ENCODE results near the gene C1GALT1.
"Not testable (repeated sequence)": the region's sequence is repeated elsewhere in the genome, so short reads cannot be mapped to it uniquely, and the experiment has no call there.

The C1GALT1 gene

DNA sequence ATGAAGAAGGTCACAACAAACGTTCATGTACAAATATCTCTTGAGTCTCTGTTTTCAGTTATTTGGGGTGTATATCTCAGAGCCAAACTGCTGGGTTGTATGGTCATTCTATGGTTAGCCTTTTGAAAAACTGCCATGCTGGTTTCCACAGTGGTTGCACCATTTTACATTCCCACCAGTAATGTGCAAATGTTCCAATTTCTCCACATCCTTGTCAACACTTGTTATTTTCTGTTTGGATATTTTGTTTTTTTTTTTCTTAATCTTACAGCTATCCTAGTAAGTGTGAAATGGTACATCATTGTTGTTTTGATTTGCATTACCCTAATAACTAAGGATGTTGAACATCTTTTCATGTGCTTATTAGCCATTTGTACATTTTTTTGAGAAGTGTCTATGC is 13.0 kb upstream of the C1GALT1 start:
- no peak for FAIRE-seq

DNA sequence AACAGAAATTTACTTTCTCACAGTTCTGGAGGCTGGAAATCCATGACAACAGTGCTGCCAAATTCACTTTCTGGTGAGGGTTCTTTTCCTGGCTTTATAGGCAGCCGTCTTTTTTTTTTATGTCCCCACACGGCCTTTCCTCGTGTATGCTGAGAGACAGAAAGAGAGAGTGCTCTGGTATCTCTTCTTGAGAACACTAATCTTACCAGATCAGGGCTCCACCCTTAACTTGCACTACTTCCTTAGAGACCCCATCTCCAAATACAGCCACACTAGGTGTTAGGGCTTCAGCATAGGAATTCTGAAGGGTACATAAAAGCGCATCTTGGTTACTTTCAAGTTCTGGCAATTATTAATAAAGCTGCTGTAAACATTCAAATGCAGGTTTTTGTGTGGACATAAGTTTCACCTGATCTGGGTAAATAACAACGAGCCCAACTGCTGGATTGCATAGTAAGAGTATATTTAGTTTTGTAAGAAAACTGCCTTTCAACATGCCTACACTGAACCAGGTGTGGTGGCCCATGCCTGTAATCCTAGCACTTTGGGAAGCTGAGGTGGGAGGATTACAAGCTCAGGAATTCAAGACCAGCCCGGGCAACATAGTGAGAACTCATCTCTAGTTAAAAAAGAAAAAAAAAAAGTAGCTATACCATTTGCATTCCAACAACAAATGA is 8.2 kb upstream of the C1GALT1 start:
- FAIRE-seq, result no peak
- DNase-seq (ENCODE audit: low spot score), result no peak

More for the DNA sequence above, 13.0 kb upstream of the C1GALT1 start:
- DNase-seq (ENCODE audit: low spot score), result no peak

DNA sequence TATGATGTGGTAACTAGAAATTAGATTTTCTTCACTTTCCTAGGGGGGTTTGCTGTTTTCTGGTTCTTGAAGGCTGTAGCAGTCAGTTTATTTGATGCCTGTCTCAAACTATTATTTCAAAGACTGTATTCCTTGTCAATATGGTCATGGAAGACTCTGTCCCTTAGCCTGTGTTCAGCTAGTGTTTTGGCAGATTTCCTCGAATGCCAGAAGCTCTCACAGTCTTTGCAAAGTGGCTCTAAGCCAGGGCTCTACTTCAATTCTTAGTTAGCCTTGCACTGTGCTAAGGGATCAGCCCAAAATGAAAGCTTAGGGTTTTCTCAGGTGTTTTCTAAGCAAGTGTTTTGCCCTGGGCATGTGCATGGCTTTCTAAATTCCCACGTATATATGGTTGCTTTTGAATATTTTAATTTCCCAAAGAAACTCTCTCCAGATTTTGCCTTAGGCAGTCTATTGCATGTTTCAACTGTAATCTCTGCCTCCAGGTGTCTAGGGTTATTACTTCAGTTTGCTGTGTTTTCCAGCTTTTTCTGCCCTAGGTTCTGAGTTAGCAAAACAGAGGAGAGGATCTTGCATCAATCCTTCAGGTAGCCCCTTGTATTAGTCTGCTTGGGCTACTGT is 7.2 kb upstream of the C1GALT1 start:
- no peak for DNase-seq (ENCODE audit: low spot score)
- no peak for FAIRE-seq

DNA sequence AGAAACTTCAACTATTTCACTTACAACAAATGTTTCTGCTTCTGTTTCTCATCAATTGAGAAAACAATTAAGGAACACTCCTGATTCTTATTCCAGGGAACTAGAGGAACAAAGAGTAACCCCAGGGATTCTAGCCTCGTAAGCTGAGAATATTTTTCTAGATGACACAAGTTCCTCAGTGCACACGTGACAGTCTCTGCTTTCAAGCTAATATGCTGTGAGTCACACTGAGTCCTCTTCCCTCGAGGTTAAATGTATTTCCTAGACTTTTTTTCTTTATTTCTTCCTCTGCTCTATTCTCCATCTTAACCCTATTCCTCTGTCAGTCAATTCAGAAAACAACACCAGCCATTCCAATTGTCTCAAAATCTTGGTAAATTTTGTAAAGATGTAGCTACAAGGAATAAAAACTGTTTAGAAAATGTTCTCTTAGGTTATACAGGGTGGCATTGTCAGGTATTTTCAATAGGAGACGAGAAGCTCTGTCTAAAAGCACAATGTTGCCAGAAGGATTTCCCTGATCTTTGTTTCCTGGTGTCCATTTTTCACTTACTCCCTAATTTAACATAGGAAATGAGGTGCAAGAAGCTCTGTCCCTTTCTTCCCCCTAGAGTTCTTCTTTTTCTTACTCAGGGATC is 5.8 kb upstream of the C1GALT1 start:
- peak; percentile 93 for FAIRE-seq
- peak; percentile 85 for DNase-seq (ENCODE audit: low spot score)

DNA sequence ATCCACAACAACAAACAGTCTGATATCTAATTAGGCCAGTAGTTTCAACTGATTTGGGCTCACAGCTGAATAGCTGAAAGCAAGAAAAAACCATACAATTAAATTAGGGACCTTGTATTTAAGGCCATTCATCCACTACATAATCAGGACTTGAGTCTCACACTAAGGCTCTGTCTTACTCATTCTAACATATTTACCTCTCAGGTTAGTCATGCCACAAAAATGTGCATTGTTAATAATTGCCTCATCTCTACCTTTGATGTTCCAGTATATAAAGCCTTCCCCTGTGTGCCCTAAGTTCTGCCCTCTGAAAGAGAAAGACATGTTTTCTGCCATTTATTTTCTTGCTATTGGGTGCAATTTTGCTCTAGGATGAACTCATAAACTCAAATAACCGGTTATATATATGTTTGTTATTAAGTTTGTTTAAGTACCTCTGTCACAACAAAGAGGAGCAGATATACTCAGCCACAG is 5.3 kb upstream of the C1GALT1 start:
- FAIRE-seq (peak; percentile 99), DNase-seq (ENCODE audit: low spot score) (peak; percentile 97)

DNA sequence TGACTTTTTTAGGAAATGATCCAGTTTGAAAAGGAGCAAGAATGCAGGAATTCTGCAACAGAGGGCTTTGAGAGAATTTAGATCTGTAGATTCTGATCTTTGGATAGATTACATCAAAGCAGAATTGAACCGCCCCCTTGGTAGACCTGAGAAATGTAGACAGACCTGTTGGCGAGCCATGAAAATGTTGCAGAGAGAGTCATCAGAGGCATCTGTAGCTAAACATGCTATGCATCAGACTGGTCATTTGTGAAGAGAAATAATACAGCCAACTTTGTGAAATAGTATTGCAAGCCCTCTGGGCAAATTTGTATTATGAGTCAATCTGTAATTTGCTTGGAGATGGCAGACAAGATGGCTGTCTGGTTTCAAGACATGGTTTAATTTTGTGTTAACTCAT is 4.3 kb upstream of the C1GALT1 start:
- no peak for DNase-seq (ENCODE audit: low spot score)
- FAIRE-seq, result no peak

DNA sequence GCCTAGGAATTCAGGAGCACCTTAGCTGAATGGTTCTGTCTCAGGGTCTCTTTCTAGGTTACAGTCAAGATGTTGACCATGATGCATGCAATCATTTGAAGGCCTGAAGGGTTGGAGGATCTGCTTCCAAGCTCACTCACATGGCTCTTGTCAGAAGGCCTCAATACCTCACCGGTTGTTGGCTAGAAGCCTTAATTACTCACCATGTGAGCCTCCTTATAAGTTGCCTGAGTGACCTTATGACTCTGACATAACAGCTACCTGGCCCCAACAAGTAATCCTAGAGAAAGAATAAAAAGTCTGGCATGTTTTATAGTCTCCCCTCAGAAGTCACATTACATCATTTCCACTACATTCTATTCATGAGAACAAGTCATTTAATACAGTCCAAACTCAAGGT is 3.4 kb upstream of the C1GALT1 start:
- FAIRE-seq (peak; percentile 82), DNase-seq (ENCODE audit: low spot score) (peak; percentile 81)

DNA sequence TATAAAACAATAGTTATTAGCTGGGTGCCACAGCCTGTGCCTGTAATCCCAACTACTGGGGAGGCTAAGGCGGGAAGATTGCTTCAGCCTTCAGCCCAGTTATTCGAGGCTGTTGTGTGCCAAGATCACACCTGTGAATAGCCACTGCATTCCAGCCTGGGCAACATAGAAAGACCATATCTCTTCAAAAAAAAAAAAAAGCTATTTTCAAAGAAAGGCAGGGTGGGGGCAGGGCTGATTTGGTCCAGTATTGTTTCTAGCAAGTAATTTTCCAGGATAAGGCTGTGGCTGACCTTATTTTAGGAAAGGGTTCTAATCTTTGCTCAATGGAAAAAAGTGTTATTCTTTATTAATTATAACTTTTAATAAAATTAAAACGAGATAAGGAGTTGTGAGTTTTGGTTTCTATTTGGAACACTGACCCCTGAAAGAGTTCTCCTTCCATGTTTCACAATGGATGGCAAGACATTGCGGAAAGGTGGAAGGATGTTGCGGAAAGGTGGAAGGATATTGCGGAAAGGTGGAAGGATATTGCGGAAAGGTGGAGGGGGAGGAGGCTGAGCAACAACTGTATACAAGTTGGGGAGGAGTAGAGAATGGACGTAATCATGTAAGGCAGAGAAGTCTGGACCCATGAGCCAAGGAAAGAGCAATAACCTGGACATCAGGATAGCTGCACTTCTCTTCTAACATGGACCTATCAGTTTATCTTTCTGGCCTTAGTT is 1.5 kb upstream of the C1GALT1 start:
- FAIRE-seq (no peak), DNase-seq (ENCODE audit: low spot score) (no peak)

DNA sequence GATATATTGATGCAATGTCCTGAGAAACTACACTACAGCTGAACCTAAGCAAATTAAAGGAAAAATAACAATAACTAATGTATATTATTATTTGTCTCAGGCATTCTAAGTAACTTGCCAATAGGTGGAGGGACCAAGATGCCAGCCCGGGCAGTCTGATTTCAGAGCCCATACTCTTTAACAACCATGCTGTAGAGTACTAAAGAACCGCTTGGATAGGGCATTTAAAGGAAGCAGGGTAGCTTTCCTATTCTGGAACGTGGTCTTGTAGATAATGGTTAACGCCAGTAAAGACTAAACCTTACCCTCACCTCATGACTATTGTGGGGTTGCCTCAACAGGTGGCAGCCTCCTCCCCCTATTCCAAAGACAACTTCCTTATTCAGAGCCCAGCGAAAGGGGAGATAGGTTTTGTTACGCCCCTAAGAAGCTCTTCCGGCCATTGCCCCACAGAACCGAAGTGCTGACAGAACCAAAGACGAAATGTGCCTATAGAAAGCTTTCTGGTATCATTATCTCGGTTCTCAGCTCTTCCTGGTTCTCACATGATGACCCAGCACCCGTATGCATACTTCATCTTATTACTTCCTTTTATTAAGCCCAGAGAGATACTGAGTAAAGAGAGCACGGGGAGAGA is 707 bp upstream of the C1GALT1 start:
- DNase-seq (ENCODE audit: low spot score) (peak; percentile 46), FAIRE-seq (no peak)

DNA sequence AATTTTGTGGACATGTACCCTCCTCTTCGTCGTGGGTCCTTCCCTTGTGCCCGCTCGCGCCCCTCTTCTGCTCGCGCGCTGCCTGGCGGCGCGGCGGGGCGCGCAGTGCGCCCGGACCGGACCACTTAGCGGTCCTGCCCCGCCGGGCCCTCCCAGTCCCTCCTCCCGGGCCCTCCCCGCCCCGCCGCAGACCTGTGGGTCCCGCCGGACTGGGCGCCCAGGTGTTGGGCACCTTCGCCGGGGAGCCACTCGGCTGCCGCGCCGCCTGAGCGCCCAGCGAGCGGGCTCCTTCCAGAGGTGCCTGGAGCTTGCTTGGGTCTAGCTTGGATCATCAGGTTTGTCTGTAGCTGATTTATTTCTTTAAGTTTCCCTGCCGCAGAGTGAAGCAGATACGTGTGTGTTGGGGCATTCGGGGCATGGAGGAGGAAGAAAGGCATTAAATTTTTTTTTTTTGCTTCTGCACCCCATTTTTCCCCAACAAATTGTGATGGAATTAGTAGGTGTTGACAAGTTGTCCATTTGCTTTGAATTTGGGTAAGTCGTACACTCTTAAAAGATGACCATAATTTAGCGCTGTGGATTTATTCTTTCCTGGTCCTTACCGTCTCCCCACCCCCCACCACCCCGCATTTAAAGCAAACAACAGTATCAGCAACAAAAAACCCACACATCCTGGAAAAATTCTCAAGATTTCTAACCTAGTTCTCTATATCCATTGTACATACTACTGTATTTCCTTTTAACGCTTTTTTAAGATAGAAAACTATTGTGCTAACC is 905 bp downstream of the C1GALT1 start:
- FAIRE-seq (no peak), DNase-seq (ENCODE audit: low spot score) (no peak)

DNA sequence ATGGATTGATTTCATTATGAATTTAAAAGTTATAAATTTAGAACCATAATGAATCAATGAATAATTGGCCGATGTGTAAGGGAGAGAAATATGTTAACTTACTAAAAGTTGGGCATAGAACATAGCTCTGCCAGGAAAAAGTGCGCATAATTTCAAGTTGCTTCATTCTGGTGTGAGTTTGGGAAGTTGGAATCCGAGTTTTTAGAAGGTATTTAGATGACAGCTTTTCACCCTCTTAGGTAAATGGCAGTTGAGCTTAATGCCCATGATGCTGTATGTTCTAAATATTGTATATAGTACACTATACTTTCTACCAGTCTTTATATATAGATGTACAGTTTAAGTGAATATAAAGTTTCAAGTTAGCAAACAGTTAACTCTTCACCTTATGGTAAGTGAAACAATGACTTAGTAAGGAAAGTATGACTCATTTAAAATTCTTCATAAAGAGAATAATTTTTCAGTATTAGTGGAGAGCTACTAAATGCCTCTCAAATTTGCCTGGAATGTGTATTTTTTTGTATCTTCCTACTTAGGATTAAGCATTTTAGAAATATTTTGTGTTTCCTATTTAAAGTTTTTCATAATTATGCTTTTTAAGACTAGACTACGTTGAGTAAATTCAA is 1.6 kb downstream of the C1GALT1 start:
- peak; percentile 27 for DNase-seq (ENCODE audit: low spot score)
- peak; percentile 55 for FAIRE-seq

DNA sequence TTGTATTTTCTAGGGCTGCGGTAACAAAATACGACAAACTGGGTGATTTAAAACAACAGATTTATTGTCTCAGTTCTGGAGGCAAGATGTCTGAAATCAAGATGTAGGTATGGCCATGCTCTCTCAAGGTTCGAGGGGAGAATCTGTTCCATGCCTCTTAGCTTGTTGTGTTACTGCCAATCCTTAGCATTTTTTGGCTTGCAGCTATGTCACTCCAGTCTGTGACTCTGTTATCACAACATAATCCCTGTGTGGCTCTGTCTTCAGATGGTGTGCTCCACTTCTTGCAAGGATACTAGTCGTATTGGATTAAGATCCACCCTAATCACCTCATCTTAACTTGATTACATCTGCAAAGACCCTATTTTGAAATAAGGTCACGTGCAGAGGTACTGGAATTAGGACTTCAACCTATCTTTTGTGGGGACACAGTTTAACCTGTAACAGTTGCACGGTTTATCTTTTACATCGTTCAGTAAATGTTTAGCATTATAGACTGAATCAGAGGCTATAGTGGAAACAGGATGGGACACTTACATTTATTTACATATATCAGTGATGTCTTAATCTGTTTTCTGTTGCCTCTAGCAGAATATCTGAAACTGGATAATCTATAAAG is 3.1 kb downstream of the C1GALT1 start:
- DNase-seq (ENCODE audit: low spot score), result no peak
- FAIRE-seq, result no peak

DNA sequence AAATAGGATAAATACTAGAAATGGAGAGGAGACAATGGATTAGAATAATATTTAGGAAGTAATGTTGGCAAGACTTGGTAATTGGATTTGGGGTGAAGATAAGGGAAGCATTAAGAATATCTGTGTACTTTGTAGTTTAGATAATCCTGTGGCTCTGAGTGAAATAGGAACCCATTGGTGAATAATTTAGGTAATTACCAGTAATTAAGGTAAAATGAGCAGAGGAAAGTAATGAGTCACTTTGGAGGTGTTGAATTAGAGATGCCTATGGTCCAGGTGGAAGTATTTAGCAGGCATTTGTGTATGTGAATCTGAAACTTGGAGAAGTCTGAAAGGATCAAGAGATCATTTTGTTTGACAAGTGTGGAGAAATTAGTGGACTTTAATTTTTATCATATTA is 5.7 kb downstream of the C1GALT1 start:
- no peak for FAIRE-seq
- DNase-seq (ENCODE audit: low spot score), result no peak

DNA sequence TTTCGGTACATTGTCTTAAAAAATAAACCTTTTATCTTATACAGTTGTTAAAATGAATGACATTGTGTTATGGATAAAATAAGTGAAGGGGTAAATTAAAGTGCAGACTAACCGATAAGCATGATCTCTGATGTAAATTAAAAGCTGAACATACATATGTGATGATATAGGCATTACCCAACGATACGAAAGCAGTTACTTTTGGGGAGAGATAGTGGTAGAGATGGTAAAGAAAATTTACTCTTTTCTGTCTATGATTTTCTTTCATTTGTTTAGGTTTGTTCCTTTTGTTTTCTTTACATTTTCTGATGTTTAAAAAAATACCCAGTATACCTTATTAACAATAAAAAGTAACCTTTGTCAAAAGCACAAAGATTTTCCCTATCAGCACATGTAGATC is 6.4 kb downstream of the C1GALT1 start:
- no peak for FAIRE-seq

DNA sequence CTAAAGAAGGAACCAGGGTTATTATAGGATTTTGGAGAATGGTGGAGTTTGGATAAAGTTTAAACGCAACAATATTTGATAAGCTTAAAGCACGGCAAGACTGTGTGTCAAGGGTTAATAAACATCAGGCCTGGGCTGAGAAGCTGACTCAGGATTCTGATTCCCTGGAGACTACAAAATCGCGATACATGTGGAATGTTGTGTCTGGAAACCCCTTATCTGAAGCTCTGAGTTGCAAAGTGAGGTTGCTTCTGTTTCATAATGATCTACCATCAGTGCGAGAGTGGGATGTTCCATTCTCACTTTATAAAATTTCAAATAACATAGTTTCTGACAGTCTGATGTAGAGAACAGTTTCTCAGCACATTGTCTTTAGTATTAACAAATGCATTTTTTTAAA is 7.8 kb downstream of the C1GALT1 start:
- DNase-seq (ENCODE audit: low spot score) (peak; percentile 27), FAIRE-seq (no peak)

More for the DNA sequence above, 6.4 kb downstream of the C1GALT1 start:
- DNase-seq (ENCODE audit: low spot score), result no peak

DNA sequence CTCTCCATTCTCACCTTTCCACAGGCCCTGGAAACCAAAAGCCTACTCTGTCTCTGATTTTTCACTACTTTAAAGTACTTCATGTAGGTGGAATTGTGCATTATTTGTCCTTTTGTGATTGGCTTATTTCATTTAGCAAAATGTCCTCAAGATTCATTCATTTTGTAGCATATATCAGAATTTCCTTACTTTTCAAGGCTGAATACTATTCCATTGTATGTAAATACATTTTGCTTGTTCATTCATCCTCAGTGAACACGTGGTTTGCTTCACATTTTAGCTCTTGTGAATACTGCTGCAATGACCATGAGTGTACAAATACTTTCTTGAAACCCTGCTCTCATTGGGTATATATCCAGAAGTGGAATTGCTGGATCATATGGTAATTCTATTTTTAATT is 8.8 kb downstream of the C1GALT1 start:
- no peak for FAIRE-seq
- DNase-seq (ENCODE audit: low spot score), result no peak

DNA sequence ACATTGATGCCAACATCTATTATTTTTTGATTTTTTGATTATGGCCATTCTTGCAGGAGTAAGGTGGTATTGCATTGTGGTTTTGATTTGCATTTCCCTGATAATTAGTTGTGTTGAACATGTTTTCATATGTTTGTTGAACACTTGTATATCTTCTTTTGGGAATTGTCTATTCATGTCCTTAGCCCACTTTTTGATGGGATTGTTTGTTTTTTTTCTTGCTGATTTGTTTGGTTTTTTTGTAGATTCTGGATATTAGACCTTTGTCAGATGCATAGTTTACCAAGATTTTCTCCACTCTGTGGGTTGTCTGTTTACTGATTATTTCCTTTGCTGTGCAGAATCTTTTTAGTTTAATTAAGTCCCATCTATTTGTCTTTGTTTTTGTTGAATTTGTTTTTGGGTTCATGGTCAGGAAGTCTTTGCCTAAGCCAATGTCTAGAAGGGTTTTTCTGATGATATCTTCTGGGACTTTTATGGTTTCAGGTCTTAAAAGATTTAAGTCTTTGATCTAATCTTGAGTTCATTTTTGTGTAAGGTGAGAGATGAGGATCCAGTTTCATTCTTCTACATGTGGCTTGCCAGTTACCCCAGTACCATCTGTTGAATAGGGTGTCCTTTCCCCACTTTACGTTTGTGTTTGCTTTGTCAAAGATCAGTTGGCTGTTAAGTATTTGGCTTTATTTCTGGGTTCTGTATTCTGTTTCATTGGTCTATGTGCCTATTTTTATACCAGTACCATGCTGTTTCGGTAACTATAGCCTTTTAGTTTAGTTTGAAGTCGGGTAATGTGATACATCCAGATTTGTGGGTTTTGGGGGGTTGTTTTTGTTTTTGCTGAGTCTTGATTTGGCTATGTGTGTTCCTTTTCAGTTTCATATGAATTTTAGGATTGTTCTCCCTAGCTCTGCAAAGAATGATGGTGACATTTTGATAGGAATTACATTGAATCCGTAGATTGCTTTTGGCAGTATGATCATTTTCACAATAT is 10.7 kb downstream of the C1GALT1 start:
- DNase-seq (ENCODE audit: low spot score); FAIRE-seq: not testable (repeated sequence)

DNA sequence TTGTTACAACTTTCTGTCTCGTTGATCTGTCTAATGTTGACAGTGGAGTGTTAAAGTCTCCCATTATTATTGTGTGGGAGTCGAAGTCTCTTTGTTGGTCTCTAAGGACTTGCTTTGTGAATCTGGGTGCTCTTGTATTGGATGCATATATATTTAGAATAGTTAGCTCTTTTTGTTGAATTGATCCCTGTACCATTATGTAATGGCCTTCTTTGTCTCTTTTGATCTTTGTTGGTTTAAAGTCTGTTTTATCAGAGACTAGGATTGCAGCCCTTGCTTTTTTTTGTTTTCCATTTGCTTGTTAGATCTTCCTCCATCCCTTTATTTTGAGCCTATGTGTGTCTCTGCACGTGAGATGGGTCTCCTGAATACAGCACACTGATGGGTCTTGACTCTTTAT is 17.2 kb downstream of the C1GALT1 start:
- DNase-seq (ENCODE audit: low spot score); FAIRE-seq: not testable (repeated sequence)
